Neural crest cell (in vitro differentiated cells): ENCODE data around the gene CYP11A1. TPM values are rescaled to one million over a fixed set of nuclear protein-coding genes. Genes with fewer than 3 reads are reported as not detected.

Source experiments
- DNase-seq: peaks from one replicate; pipeline ENCODE4 v3.0.0; 2021; ENCODE audit warnings: low read depth, mixed read lengths, low spot score
- H3K27ac Mint-ChIP-seq: one replicate; pipeline ENCODE4 v1.8.0; 2021; ENCODE audit warnings: mild to moderate bottlenecking, mixed read lengths; ENCODE audit not compliant: unreplicated experiment
- H3K27me3 Mint-ChIP-seq: 2 replicates; pipeline ENCODE4 v1.8.0; 2021; ENCODE audit warnings: low read depth, mild to moderate bottlenecking, mixed read lengths
- H3K36me3 Mint-ChIP-seq: 2 replicates; pipeline ENCODE4 v1.8.0; 2021; ENCODE audit warnings: low read depth, mild to moderate bottlenecking, mixed read lengths
- H3K4me1 Mint-ChIP-seq: 2 replicates; pipeline ENCODE4 v1.8.0; 2021; ENCODE audit warnings: mixed read lengths
- H3K4me3 Mint-ChIP-seq: one replicate; pipeline ENCODE4 v1.8.0; 2021; ENCODE audit warnings: mild to moderate bottlenecking, mixed read lengths
- H3K9me3 Mint-ChIP-seq: 2 replicates; pipeline ENCODE4 v1.8.0; 2021; ENCODE audit warnings: mixed read lengths
- CTCF ChIP-seq: fragments of 200-600 bp; sonication (generic); conservative IDR thresholded peaks from 2 replicates; pipeline ENCODE4 v1.5.0; 2021; ENCODE audit warnings: antibody characterized with exemption, mild to moderate bottlenecking
- total RNA-seq: library from RNA; stranded (reverse); gene quantifications from 2 replicates; pipeline ENCODE4 v1.2.1, GENCODE V29; 2021

The CYP11A1 gene
- total RNA-seq, 1 donor from 2014 or later, result 0.77 TPM

- peaks cover 14% of the 10 kb centered on the region for H3K4me1 Mint-ChIP-seq
- peaks cover 13% of the 10 kb centered on the region for H3K27me3 Mint-ChIP-seq
- H3K4me3 Mint-ChIP-seq, result no peak overlapping the region
- peaks cover 8% of the 10 kb centered on the region for H3K9me3 Mint-ChIP-seq
- no peak overlapping the region for H3K27ac Mint-ChIP-seq
- no peak for DNase-seq
- TF ChIP-seq CTCF, result no peak
- H3K36me3 Mint-ChIP-seq, result peaks cover 3% of the 10 kb centered on the region
Observed at GRCh38 chr15:74352393-74352910, 15.0 kb downstream of the CYP11A1 start.

GRCh38 chr15:74351670-74352069 lies 15.8 kb downstream of the CYP11A1 start:
- no peak overlapping the region for H3K4me3 Mint-ChIP-seq
- no peak overlapping the region for H3K27ac Mint-ChIP-seq
- TF ChIP-seq CTCF, result no peak
- H3K27me3 Mint-ChIP-seq, result peaks cover 13% of the 10 kb centered on the region
- DNase-seq, result no peak
- H3K9me3 Mint-ChIP-seq, result peaks cover 8% of the 10 kb centered on the region
- H3K4me1 Mint-ChIP-seq, result peaks cover 14% of the 10 kb centered on the region
- peaks cover 3% of the 10 kb centered on the region for H3K36me3 Mint-ChIP-seq

- Mint-ChIP-seq H3K4me1 (peaks cover 18% of the 10 kb centered on the region), H3K4me3 (no peak overlapping the region), H3K9me3 (peaks cover 8% of the 10 kb centered on the region), H3K36me3 (peaks cover 3% of the 10 kb centered on the region), H3K27me3 (peaks cover 11% of the 10 kb centered on the region), H3K27ac (no peak overlapping the region)
- no peak for TF ChIP-seq CTCF
- DNase-seq, result no peak
Observed at GRCh38 chr15:74350295-74351275, 16.9 kb downstream of the CYP11A1 start.

GRCh38 chr15:74349241-74349778 lies 18.1 kb downstream of the CYP11A1 start:
- no peak for TF ChIP-seq CTCF
- Mint-ChIP-seq H3K36me3 (no peaks in the 10 kb centered on the region), H3K4me1 (peaks cover 29% of the 10 kb centered on the region), H3K27ac (no peak overlapping the region), H3K4me3 (no peak overlapping the region), H3K9me3 (peaks cover under 1% of the 10 kb centered on the region), H3K27me3 (peaks cover 2% of the 10 kb centered on the region)
- DNase-seq, result no peak

GRCh38 chr15:74347757-74348250 lies 19.6 kb downstream of the CYP11A1 start:
- H3K27ac Mint-ChIP-seq, result no peak overlapping the region
- no peaks in the 10 kb centered on the region for H3K27me3 Mint-ChIP-seq
- peaks cover 30% of the 10 kb centered on the region for H3K4me1 Mint-ChIP-seq
- no peaks in the 10 kb centered on the region for H3K36me3 Mint-ChIP-seq
- no peak for DNase-seq
- H3K4me3 Mint-ChIP-seq, result no peak overlapping the region
- no peak for TF ChIP-seq CTCF
- no peaks in the 10 kb centered on the region for H3K9me3 Mint-ChIP-seq
